ENCODE data around the gene ITGA2. TPM values are rescaled to one million over a fixed set of nuclear protein-coding genes. Genes with fewer than 3 reads are reported as not detected.

ITGA2 gene
- total RNA-seq, 1 donor from 2014 or later, result 0.07 TPM

GRCh38 chr5:53013857-53014256 is 24.7 kb downstream of the ITGA2 start:
- no peak overlapping the region for H3K4me3 Mint-ChIP-seq
- intact Hi-C loops (cut with micrococcal nuclease), result no loop called here
- ChIA-PET POLR2A (no interaction called here), CTCF (no interaction called here)
- H3K9me3 Mint-ChIP-seq, result peaks cover 17% of the 10 kb centered on the region
- no peaks in the 10 kb centered on the region for H3K4me1 Mint-ChIP-seq
- peaks cover 11% of the 10 kb centered on the region for H3K27me3 Mint-ChIP-seq
- no peaks in the 10 kb centered on the region for H3K36me3 Mint-ChIP-seq (ENCODE audit: low read depth)
- ATAC-seq (ENCODE audit: low read depth), result no peak
- TF ChIP-seq, protein P1, sequence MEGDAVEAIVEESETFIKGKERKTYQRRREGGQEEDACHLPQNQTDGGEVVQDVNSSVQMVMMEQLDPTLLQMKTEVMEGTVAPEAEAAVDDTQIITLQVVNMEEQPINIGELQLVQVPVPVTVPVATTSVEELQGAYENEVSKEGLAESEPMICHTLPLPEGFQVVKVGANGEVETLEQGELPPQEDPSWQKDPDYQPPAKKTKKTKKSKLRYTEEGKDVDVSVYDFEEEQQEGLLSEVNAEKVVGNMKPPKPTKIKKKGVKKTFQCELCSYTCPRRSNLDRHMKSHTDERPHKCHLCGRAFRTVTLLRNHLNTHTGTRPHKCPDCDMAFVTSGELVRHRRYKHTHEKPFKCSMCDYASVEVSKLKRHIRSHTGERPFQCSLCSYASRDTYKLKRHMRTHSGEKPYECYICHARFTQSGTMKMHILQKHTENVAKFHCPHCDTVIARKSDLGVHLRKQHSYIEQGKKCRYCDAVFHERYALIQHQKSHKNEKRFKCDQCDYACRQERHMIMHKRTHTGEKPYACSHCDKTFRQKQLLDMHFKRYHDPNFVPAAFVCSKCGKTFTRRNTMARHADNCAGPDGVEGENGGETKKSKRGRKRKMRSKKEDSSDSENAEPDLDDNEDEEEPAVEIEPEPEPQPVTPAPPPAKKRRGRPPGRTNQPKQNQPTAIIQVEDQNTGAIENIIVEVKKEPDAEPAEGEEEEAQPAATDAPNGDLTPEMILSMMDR (IDR thresholded peaks at IDR 0.05), result no peak
- no peak overlapping the region for H3K27ac Mint-ChIP-seq
- DNase-seq, result no peak

DNA sequence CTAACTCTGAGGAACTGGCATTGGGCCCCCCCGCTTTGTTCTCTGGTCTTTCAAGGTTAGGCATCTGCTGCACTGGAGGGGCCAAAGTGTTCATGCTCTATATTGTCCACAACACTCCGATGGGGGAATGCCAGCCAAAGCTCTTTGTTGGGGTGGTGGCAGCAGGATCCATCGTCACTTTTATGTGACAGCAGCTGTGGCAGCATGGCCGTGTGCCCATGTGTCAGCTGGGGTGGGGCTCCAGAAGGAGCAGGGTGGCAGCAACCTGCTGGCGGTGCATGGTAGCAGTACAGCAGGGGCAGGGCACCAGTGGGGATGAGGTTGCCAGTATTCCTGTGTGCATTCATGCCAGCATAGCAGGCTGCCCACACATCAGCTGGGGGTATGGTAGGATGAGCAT is 28.2 kb downstream of the ITGA2 start:
- no peaks in the 10 kb centered on the region for H3K4me1 Mint-ChIP-seq
- no peak overlapping the region for H3K4me3 Mint-ChIP-seq
- DNase-seq (no peak), ATAC-seq (ENCODE audit: low read depth) (no peak)
- ChIA-PET POLR2A (no interaction called here), CTCF (no interaction called here)
- TF ChIP-seq, protein P1 (IDR thresholded peaks at IDR 0.05), result no peak
- H3K27ac Mint-ChIP-seq, result no peak overlapping the region
- H3K36me3 Mint-ChIP-seq (ENCODE audit: low read depth), result no peaks in the 10 kb centered on the region
- intact Hi-C loops (cut with micrococcal nuclease), result loop anchor here (1.0 kb wide), 1 partner anchor 8 kb away; no protein-coding TSS in a partner anchor
- H3K9me3 Mint-ChIP-seq, result peaks cover 17% of the 10 kb centered on the region
- H3K27me3 Mint-ChIP-seq, result peaks cover 11% of the 10 kb centered on the region

DNA sequence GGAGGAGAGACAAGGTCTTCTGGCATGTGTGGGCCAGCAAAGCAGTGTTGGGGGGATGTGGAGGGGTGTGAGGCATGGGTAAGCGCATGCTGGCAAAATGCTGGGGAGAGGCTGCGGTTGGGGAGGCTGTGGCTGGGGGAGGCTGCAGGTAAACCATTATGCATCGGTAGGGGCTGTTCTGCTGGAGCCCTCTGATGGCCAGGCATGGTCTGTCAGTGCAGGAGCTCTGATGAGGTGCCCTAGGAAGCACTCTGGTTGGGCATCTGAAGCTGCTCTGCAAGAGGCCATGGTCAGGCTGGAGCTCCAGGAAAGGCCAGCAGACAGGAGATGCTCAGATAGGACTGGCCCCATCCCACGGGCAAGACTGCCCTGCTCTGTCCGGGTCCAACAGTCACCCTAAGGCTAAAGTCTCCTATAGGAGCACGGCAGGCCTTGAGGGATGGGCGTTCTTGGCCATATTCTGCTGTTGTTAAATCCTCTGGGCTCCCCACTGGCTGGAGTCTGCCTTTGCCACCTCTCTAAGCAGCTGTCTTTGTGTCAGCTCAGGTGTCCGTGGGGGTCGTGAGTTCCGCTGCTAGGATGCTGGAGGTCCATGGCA is 28.7 kb downstream of the ITGA2 start:
- Mint-ChIP-seq H3K4me1 (no peaks in the 10 kb centered on the region), H3K4me3 (no peak overlapping the region), H3K27ac (no peak overlapping the region), H3K27me3 (peaks cover 11% of the 10 kb centered on the region), H3K36me3 (ENCODE audit: low read depth) (no peaks in the 10 kb centered on the region), H3K9me3 (peaks cover 17% of the 10 kb centered on the region)
- CTCF ChIA-PET, result no interaction called here
- TF ChIP-seq, protein P1 (IDR thresholded peaks at IDR 0.05), result no peak
- intact Hi-C loops (cut with micrococcal nuclease), result loop anchor here (1.0 kb wide), 1 partner anchor 9 kb away; no protein-coding TSS in a partner anchor
- ATAC-seq (ENCODE audit: low read depth), result no peak
- no peak for DNase-seq
- POLR2A ChIA-PET, result no interaction called here

DNA sequence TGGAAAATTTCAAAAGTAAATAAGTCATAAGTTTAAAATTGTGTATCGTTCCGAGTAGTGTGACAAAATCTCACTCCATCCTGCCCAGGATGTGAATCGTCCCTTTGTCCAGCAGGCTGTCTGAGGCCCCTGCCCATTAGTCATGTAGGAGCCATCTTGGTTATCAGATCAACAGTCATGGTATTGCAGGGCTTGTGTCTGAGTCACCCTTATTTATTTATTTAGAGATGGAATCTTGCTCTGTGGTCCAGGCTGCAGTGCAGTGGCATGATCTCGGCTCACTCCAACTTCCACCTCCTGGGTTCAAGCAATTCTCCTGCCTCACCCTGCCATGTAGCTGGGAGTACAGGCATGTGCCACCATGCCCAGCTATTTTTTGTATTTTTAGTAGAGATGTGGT is 30.2 kb downstream of the ITGA2 start:
- no peak overlapping the region for H3K4me3 Mint-ChIP-seq
- TF ChIP-seq, protein P1 (IDR thresholded peaks at IDR 0.05), result no peak
- H3K27me3 Mint-ChIP-seq, result peaks cover 8% of the 10 kb centered on the region
- DNase-seq, result no peak
- H3K36me3 Mint-ChIP-seq (ENCODE audit: low read depth), result no peaks in the 10 kb centered on the region
- no peak overlapping the region for H3K27ac Mint-ChIP-seq
- ChIA-PET CTCF (no interaction called here), POLR2A (no interaction called here)
- H3K9me3 Mint-ChIP-seq, result peaks cover 7% of the 10 kb centered on the region
- intact Hi-C loops (cut with micrococcal nuclease), result no loop called here
- ATAC-seq (ENCODE audit: low read depth), result no peak
- H3K4me1 Mint-ChIP-seq, result no peaks in the 10 kb centered on the region

- no peaks in the 10 kb centered on the region for H3K36me3 Mint-ChIP-seq (ENCODE audit: low read depth)
- ChIA-PET POLR2A (no interaction called here), CTCF (no interaction called here)
- H3K27me3 Mint-ChIP-seq, result no peaks in the 10 kb centered on the region
- TF ChIP-seq, protein P1 (IDR thresholded peaks at IDR 0.05), result no peak
- H3K4me3 Mint-ChIP-seq, result no peak overlapping the region
- intact Hi-C loops (cut with micrococcal nuclease), result no loop called here
- no peak overlapping the region for H3K27ac Mint-ChIP-seq
- ATAC-seq (ENCODE audit: low read depth) (no peak), DNase-seq (no peak)
- H3K4me1 Mint-ChIP-seq, result no peaks in the 10 kb centered on the region
- H3K9me3 Mint-ChIP-seq, result no peaks in the 10 kb centered on the region
These were observed 33.9 kb downstream of the ITGA2 start for GRCh38 chr5:53022930-53023511.

Data from activated B cell treated with CpG ODN at 0.5 μM for 24 hours (primary cell).